Kidney epithelial cell (primary cell): Measurements from ENCODE around the gene TTC38. TPM values are rescaled to one million over a fixed set of nuclear protein-coding genes. Genes with fewer than 3 reads are reported as not detected.

ENCODE experiments used
- DNase-seq: peaks from one replicate; pipeline ENCODE4 v3.0.0-alpha.2; 2010; ENCODE audit warnings: low read depth
- H3K27me3 ChIP-seq: 2 replicates; pipeline ENCODE4 v1.6.0; 2011; ENCODE audit warnings: low read length; ENCODE audit not compliant: control insufficient read depth, insufficient read depth
- H3K36me3 ChIP-seq: 2 replicates; pipeline ENCODE4 v1.5.1; 2011; ENCODE audit warnings: low read length; ENCODE audit not compliant: control insufficient read depth, insufficient read depth
- H3K4me3 ChIP-seq: 2 replicates; pipeline ENCODE4 v1.5.1; 2011; ENCODE audit warnings: low read depth, mild to moderate bottlenecking, control low read depth, low read length
- total RNA-seq: library from RNA; depleted of rRNA; stranded (reverse); fragments of >200 nt; gene quantifications from 2 replicates; pipeline ENCODE4 v1.2.3, GENCODE V29; 2015
- TF ChIP-seq, protein P1 (sequence below): IDR thresholded peaks from 2 replicates; pipeline ENCODE4 v1.5.1; 2011; ENCODE audit warnings: mild to moderate bottlenecking, moderate library complexity, low read length, control low read depth, inconsistent platforms; ENCODE audit not compliant: insufficient read depth, poor library complexity, severe bottlenecking

The TTC38 gene
- total RNA-seq, 1 donor from 2014 or later = 28.9 TPM

DNA sequence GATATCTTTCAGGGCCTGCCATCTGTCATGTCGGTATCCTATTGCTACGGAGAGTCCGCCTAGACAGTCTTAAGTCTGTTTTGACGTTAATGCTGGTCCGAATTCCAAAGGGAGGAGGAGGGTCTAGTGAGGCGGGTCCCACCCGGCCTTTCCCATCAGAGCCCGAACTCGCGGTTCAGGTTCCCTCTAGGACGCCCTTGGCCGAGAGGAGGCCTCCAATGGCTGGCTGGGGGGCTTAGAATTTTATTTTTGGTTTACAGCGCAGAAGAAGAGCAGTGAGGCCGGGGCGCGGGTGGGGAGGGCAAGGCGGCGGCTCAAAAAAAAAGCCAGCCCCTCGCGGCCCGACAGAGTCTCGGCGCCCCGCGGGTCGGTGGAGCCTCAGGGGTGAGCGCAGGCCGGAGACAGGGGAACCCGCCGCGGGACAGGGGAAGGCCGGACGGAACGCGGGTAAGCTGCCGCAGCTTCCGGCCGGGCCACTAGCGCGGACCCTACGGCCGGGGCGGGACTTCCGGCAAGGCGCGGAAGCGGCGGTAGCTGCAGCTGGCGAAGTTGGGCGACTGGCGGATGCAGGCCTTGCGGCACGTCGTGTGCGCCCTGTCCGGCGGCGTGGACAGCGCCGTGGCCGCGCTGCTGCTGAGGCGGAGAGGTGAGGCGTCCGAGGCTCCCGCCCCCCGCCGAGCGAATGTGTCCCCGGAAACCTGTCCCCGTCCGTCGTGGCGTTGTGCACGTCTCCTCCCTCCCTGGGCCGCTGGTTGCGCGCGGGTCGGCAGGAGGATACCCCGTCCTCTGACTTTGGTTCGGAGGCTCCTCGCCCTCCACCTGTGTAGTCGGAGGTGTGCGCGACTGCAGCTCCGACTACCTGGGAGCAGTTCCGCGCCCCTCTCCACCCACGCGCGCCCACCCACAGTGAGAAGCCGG lies 67.7 kb downstream of the TTC38 start, which contains the start of gene TRMU:
TSS of gene TRMU (plus strand) at position 514 of the 918 bp plus-strand sequence. CDS start at position 565, 51 bp downstream.
- H3K36me3 ChIP-seq = peaks cover 6% of the 10 kb centered on the region
- H3K27me3 ChIP-seq = no peaks in the 10 kb centered on the region
- H3K4me3 ChIP-seq = peak within 1 kb of the TSS; percentile 99
- DNase-seq = peak; percentile 56
- TF ChIP-seq, protein P1, sequence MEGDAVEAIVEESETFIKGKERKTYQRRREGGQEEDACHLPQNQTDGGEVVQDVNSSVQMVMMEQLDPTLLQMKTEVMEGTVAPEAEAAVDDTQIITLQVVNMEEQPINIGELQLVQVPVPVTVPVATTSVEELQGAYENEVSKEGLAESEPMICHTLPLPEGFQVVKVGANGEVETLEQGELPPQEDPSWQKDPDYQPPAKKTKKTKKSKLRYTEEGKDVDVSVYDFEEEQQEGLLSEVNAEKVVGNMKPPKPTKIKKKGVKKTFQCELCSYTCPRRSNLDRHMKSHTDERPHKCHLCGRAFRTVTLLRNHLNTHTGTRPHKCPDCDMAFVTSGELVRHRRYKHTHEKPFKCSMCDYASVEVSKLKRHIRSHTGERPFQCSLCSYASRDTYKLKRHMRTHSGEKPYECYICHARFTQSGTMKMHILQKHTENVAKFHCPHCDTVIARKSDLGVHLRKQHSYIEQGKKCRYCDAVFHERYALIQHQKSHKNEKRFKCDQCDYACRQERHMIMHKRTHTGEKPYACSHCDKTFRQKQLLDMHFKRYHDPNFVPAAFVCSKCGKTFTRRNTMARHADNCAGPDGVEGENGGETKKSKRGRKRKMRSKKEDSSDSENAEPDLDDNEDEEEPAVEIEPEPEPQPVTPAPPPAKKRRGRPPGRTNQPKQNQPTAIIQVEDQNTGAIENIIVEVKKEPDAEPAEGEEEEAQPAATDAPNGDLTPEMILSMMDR = no peak

DNA sequence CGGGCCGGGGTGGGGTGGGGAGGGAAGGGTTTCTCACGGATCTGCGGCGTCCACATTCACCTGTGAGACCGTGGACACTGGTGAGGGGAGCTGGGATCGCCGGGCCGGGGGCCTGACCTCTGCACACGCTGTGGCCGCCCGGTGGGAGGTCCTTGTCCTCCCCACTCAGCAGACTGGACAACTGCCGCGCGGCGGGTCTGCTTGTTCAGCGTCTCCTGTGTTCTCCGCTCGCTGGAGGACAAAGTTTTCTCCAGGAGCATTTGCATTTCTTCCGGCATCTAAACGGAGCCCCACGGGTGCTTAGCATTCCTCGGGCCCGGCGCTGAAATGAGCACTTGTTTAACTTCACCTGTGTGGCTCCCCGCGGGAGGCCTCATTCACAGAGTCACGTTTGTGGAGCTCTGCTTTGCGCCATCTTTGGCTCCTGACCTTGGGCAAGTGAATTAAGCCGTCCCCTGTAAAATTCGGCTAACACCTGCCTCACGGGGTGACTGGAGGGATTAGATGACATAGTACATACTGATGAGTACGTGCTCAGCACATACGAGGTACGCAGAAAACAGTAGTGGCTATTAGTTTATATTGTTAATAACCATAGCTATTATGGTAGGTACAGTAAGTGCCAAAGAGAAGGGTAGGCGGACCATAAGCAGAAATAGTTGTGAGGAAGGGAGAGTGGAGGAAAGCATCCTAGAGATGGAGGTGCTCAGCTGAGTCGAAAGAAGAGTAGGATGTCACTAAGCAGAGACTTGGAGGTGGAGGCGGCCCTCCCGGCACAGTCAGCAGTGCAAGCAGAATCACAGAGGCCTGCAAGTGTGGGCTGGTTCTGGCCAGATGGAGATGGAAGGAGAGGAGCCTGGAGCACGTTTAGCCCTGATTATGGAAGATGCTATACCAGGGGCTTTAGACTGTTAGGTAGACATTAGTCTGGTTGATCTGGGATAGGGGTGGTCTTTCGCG lies 68.6 kb downstream of the TTC38 start:
- H3K36me3 ChIP-seq = peaks cover 8% of the 10 kb centered on the region
- H3K4me3 ChIP-seq = peak overlapping the region; percentile 99
- H3K27me3 ChIP-seq = no peaks in the 10 kb centered on the region
- DNase-seq = no peak
- TF ChIP-seq, protein P1 = no peak

DNA sequence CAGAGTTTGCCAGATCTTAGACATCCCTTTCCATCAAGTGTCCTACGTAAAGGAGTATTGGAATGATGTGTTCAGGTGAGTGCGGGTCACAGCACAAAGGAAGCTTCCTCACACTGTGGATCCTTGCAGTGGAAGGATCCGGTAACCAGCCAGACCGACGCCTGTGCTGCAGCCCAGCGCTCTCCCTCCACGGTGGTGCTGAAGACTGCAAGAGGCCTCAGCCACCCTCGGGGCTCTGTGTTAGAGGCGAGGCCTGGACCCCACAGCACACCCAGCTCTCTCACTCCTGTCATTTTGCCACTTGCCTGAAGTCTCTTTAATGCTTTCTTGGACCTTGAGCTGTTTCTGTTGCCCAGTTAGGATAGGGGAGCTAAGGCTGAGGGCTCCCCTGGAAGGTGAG lies 70.1 kb downstream of the TTC38 start:
- DNase-seq = no peak
- TF ChIP-seq, protein P1 = no peak
- H3K4me3 ChIP-seq = no peak overlapping the region
- H3K27me3 ChIP-seq = no peaks in the 10 kb centered on the region
- H3K36me3 ChIP-seq = peaks cover 8% of the 10 kb centered on the region

DNA sequence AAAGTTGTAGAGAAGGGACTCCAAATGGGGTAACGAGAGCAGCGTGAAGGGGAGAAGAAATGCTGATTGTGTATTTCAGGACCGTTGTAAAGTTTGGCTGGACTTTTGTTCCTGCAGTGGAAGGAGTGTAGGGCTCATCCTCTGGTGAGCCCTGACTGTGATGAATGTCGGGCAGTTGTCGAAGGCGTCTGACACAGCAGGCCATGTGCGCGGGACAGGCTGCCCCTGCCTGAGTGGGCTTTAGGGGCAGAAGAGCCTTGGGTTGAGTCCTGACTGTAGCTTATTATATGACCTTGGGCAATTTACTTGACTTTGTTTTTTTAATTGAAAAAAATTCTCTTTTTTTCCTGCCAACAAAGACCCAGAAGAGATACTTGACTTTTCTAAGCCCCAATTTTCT lies 70.8 kb downstream of the TTC38 start:
- no peak for DNase-seq
- TF ChIP-seq, protein P1 = no peak
- Histone ChIP-seq H3K27me3 (no peaks in the 10 kb centered on the region), H3K36me3 (peaks cover 8% of the 10 kb centered on the region), H3K4me3 (no peak overlapping the region)

DNA sequence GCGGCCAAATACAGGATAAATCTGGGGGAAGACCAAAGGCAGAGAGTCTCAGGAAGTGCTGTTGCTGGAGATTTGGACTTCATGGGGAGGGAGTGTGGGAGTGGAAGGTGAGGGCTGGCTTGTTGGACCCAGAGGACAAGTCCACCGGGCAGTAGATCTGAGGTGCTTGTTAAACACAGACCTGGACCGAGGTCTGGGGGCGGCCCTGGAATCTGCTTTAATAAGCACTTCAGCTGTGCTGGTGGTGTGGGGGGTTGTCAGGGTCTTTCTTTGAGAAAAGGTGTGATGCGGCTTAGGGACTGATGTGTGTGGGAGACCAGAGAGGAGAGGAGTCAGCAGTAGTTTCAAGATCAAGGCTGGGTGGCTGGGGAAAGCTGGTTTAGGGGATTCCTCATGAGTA lies 72.1 kb downstream of the TTC38 start:
- TF ChIP-seq, protein P1 = no peak
- Histone ChIP-seq H3K36me3 (peaks cover 8% of the 10 kb centered on the region), H3K4me3 (no peak overlapping the region), H3K27me3 (no peaks in the 10 kb centered on the region)
- DNase-seq = no peak
